Effector memory CD4-positive, alpha-beta T cell (primary cell): Measurements from ENCODE around the gene SSBP3.

Source experiments
- DNase-seq, 3 donors: peaks; one replicate each; pipeline ENCODE4 v3.0.0-alpha.2; 2020
- H3K27ac ChIP-seq: 2 replicates; pipeline ENCODE4 v1.7.0; 2013; ENCODE audit warnings: mild to moderate bottlenecking, low read length, moderate library complexity; ENCODE audit not compliant: insufficient read depth, poor library complexity, severe bottlenecking
- H3K27me3 ChIP-seq: replicated peaks from 2 replicates; pipeline ENCODE4 v1.7.0; 2013; ENCODE audit warnings: mild to moderate bottlenecking, low read length; ENCODE audit not compliant: insufficient read depth, control insufficient read depth, poor library complexity, severe bottlenecking
- H3K36me3 ChIP-seq: 2 replicates; pipeline ENCODE4 v1.7.0; 2013; ENCODE audit warnings: mild to moderate bottlenecking, low read length, moderate library complexity; ENCODE audit not compliant: control insufficient read depth, insufficient read depth
- H3K4me1 ChIP-seq: 2 replicates; pipeline ENCODE4 v1.7.0; 2013; ENCODE audit warnings: low read length, mild to moderate bottlenecking; ENCODE audit not compliant: control insufficient read depth, insufficient read depth, poor library complexity, severe bottlenecking
- H3K4me3 ChIP-seq: 2 replicates; pipeline ENCODE4 v1.7.0; 2013; ENCODE audit warnings: low read length, low read depth, mild to moderate bottlenecking; ENCODE audit not compliant: insufficient read depth, poor library complexity, severe bottlenecking
- H3K9me3 ChIP-seq: 2 replicates; pipeline ENCODE4 v1.7.0; 2013; ENCODE audit warnings: mild to moderate bottlenecking, low read length, moderate library complexity; ENCODE audit not compliant: control insufficient read depth

SSBP3 gene

DNA sequence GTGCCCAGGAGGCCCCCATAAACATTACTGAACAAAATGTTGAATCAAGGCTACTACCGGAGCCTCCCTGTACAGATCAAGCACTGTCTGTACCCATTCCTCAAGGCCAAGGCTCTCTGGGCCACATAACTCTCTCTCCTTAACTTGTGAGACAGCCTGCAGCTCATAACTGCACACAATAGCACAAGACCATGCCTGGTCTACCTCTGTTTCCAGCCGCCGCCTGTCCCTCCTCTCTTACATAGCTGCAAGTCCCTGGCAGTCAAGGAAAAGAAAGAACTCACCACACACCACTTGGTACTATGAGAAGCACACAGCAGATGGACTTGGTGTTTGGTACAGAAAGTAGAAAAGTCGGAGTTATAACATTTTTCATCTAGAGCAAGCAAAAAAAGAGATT lies 91.1 kb downstream of the SSBP3 start:
- DNase-seq = no peak
- H3K27me3 ChIP-seq = no peaks in the 10 kb centered on the region
- no peaks in the 10 kb centered on the region for H3K36me3 ChIP-seq
- H3K4me3 ChIP-seq = no peak overlapping the region
- H3K4me1 ChIP-seq = peaks cover 16% of the 10 kb centered on the region
- H3K27ac ChIP-seq = no peak overlapping the region
- no peaks in the 10 kb centered on the region for H3K9me3 ChIP-seq

DNA sequence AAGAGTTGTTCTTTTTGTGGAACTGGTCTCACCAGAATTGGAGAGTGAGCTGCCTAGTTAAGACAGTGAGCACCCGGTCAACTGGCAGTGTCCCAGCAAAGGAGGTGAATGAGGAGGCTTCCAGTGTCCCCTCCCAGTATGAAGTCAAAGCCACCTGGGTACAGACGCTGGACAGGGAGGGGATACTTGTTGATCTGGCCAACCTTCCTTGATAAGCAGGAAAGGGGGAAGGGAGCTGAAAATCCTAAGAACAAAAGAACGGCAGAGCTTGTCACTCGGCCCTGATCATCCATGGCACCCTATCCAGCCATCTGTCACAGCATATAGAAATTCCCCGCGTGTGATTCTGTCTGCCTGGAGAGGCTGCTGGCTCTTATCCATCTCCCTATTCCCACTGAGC lies 91.5 kb downstream of the SSBP3 start:
- no peak overlapping the region for H3K4me3 ChIP-seq
- H3K36me3 ChIP-seq = no peaks in the 10 kb centered on the region
- H3K27ac ChIP-seq = no peak overlapping the region
- no peaks in the 10 kb centered on the region for H3K9me3 ChIP-seq
- DNase-seq = no peak
- H3K27me3 ChIP-seq = no peaks in the 10 kb centered on the region
- peaks cover 20% of the 10 kb centered on the region for H3K4me1 ChIP-seq

DNA sequence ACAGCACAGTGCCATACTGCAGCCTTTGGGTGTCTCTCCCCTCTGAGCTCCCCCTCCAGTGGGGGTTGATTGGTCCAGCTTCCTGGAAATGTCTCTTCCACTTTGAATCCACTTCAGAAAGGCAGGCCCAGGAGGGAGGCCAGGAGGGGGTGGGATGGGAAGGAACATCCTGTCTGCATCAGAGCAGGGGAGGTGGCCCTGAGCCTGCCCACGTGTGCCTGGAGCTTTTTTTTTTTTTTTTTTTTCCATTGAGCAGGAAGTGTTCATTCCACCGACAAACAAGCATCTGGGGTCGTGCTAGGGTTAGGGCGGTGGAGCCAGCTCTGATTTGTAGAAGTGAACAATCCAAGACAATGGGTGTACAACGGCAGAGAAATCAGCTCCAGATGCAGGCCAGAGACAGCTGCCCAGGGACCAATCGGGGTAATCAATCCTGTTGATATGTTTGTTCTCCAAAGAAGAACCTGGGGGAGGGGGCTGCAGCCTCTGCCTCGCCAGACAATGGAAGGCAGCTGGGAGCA lies 93.3 kb downstream of the SSBP3 start:
- Histone ChIP-seq H3K9me3 (no peaks in the 10 kb centered on the region), H3K36me3 (no peaks in the 10 kb centered on the region), H3K4me3 (no peak overlapping the region), H3K4me1 (peaks cover 20% of the 10 kb centered on the region), H3K27me3 (no peaks in the 10 kb centered on the region), H3K27ac (peak overlapping the region; percentile 13)
- no peak for DNase-seq

DNA sequence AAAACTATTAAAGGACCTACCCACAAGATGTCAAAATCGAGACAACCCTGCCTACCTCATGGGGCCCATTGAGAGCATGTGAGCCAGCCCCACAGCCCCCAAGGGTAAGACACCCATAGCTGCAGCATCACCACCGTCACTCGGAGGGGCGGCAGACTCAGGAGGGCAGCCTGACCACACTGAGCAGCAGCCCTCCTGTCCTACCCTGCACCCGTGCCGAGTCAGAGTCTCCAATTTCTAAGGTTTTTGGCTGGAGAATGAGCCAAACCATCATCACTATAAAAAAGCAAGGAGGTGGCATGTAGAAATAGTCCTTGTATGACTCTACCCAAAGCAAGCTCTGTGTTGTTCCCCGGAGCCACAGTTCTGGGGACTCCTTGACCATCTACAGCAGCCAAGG lies 94.7 kb downstream of the SSBP3 start:
- no peak for DNase-seq
- peaks cover 20% of the 10 kb centered on the region for H3K4me1 ChIP-seq
- H3K27me3 ChIP-seq = no peaks in the 10 kb centered on the region
- H3K36me3 ChIP-seq = no peaks in the 10 kb centered on the region
- no peaks in the 10 kb centered on the region for H3K9me3 ChIP-seq
- no peak overlapping the region for H3K4me3 ChIP-seq
- no peak overlapping the region for H3K27ac ChIP-seq

DNA sequence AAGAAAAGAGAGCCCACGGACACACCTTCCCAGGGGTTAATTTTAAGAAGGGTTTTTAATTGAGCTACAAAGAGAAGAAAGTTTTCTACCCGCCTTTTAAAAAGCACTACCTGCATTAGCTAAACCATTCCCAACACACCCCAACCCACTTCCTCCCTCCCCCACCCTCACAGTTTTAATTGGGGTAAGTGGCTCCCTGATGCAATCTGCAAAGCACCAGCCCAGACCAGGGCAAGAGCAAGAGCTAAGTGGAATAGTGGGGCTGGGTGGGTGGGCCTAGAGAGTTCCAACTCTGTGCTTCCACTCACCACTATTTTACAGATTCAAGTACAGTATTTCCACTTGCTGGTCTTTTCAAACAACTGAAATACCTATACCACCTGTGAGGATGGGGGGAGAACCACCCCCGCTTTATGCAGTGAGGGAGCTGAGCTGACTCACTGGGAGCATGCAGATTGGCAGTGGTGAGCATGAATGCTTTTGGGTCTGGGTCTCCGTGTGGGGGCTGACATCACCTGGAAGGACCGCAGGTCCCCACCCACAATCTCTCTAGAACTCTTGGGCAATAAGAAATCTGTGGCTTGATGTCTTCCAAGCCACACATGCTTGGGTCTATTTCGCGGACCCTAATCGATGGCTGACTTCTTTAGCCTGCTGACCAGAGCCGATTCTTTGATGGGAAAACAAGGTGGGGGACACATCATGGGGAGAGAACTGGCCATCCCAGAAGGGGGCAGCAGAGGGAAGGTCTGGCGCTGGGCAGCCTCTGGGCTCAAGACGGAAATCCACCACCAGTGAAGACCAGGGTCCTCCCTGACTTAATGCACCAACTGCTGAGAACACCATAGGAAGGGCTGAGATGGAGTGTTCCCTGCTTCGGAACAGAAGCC lies 95.5 kb downstream of the SSBP3 start:
- DNase-seq = no peak

DNA sequence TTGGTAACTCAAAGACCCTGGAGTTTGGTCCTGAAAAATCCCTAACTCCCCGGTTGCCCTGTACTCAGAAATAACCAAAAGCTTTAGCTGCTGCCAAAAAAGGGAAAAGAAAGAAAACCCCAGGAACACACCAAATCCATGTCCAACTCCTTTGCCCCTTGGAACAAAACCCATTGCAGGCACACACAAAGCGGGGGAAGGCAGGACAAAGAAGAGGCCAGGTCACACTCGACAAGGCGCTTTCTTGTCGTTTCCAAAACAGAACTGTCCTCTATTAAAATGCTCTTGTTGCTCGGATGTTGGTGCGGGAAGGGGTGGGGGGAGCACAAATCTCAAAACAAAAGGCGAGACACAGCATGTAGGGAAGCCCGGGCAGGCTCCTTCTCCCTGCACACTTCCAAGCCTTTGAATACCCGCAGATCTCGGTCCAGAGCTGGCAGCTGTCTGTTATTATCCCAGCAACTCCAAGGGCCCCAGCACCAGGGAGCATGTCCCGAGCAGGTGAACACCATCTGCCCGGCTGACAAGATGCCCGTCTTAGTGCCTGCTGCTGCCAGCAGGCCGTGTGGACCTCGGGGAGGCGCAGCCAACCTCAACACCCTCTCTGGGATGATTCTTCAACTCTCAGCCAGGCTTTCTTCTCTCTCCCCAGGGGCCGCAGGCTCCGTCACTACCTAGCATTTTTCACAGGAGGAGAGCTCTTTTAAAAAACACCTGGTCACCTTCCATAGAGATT lies 96.4 kb downstream of the SSBP3 start:
- H3K27me3 ChIP-seq = no peaks in the 10 kb centered on the region
- H3K4me3 ChIP-seq = no peak overlapping the region
- peaks cover 20% of the 10 kb centered on the region for H3K4me1 ChIP-seq
- peaks cover 4% of the 10 kb centered on the region for H3K36me3 ChIP-seq
- no peak overlapping the region for H3K27ac ChIP-seq
- no peak for DNase-seq
- no peaks in the 10 kb centered on the region for H3K9me3 ChIP-seq

More for the DNA sequence above, 95.5 kb downstream of the SSBP3 start:
- H3K27me3 ChIP-seq = no peaks in the 10 kb centered on the region
- no peaks in the 10 kb centered on the region for H3K36me3 ChIP-seq
- peaks cover 20% of the 10 kb centered on the region for H3K4me1 ChIP-seq
- H3K9me3 ChIP-seq = no peaks in the 10 kb centered on the region
- H3K27ac ChIP-seq = no peak overlapping the region
- H3K4me3 ChIP-seq = no peak overlapping the region

DNA sequence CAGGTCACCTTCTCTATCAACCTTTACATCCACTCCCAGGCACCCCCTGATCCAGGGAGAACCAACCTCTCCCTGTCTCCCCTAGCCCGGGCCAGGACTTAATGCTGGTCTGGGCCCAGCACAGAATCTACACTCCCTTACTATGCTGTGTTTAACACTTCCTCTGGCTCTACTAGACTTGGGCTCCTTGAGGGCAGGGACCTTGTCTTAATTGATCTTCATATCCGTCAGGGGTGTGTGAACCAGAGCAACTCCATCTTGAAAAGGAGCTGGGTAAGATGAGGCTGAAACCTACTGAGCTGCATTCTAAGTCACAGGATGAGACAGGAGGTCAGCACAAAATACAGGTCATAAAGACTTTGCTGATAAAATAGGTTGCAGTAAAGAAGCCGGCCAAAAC lies 98.9 kb downstream of the SSBP3 start:
- DNase-seq = no peak
- no peak overlapping the region for H3K27ac ChIP-seq
- H3K4me1 ChIP-seq = peaks cover 14% of the 10 kb centered on the region
- H3K9me3 ChIP-seq = no peaks in the 10 kb centered on the region
- peaks cover 5% of the 10 kb centered on the region for H3K36me3 ChIP-seq
- no peaks in the 10 kb centered on the region for H3K27me3 ChIP-seq
- H3K4me3 ChIP-seq = no peak overlapping the region

DNA sequence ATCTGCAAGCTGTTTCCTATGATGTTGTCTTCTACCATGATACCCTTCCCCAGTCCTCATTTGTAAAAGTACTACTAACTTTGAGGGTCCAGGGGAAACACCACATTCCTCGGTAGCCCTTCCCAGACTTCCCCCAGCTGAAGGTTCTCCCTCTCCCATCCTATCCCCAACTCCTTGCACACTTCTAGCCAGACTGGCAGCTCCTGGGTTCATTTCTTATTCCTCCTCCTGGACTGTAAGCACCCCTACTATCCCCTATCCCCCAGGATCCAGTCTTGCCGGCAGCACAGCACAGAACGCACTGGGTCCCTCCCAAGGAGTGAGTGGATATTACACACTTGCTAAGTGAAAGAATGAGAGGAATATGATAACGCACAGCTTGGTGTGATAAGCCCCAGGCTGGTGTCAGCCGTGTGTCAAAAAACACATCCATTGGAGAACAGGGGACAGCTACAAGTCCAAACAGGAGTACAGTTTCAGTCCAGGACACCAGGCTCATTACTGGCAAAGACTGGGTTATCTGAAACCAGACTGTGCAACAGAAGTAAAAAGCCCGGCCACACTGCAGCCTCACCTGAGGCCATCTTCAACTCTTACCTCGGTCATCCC lies 100.2 kb downstream of the SSBP3 start:
- Histone ChIP-seq H3K9me3 (no peaks in the 10 kb centered on the region), H3K4me1 (peaks cover 12% of the 10 kb centered on the region), H3K27me3 (no peaks in the 10 kb centered on the region), H3K36me3 (peaks cover 5% of the 10 kb centered on the region), H3K27ac (no peak overlapping the region), H3K4me3 (no peak overlapping the region)
- no peak for DNase-seq

DNA sequence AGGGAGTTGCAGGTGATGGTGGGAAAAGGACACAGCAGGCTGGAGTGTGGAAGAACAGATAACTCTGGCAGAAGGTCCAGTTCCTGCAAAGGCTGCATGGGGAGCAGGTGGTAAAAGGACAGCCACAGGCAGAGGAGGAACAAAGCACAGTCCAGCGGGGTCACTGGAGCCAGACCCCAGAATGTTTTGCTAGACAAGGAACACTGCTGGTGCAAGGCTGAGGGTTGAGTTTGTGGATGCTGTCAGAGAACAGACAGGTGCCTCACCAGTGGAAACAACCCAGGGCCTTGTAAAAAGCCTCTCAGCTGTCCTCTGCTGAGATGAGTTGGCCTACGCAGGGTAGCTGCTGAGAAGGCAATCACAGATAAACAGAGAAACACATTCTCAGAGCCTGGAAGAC lies 101.7 kb downstream of the SSBP3 start:
- H3K9me3 ChIP-seq = no peaks in the 10 kb centered on the region
- no peak overlapping the region for H3K27ac ChIP-seq
- DNase-seq = no peak
- H3K36me3 ChIP-seq = peaks cover 5% of the 10 kb centered on the region
- no peaks in the 10 kb centered on the region for H3K27me3 ChIP-seq
- H3K4me1 ChIP-seq = peaks cover 10% of the 10 kb centered on the region
- H3K4me3 ChIP-seq = no peak overlapping the region
